HG03025 (cell line): Measurements from ENCODE around the gene PDIA3.
"Not testable (repeated sequence)": the region's sequence is repeated elsewhere in the genome, so short reads cannot be mapped to it uniquely, and the experiment has no call there.

ENCODE experiments used
- ATAC-seq: cut with Tn5 transposase; IDR thresholded peaks from one replicate; pipeline ENCODE4 v1.9.1; 2021; ENCODE audit warnings: mild to moderate bottlenecking, moderate library complexity; ENCODE audit not compliant: unreplicated experiment, low FRiP score

The PDIA3 gene

DNA sequence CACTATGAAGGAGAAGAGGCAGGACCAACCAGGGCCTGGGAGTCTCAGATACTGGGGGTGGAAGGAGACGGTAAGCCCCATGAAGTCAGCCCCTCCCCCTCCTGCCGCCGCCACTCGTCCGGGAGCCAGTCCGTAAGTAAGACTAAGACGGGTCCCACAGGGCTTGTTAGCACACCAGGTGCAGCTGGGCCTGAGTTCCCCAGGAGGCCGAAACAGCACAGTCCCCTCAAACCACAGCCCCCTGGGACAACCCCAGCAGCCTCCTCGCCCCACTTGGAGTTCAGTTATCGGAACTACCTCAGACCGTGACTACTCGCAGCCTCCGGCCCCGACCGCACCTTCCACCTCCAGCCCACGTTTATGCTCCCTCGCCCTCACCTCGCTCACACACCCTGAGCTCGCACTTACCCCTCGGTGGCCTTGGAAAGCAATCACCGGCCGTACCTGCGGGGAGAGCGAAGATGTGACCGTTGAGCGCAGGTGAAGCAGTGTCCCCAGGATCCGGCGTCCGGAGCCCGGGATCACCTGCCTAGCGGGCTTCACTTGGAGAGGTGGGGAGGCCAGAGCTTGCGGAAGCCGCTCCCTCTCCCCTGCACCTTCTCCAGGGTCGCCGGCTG is 30.0 kb downstream of the PDIA3 start:
- ATAC-seq: peak; percentile 55

DNA sequence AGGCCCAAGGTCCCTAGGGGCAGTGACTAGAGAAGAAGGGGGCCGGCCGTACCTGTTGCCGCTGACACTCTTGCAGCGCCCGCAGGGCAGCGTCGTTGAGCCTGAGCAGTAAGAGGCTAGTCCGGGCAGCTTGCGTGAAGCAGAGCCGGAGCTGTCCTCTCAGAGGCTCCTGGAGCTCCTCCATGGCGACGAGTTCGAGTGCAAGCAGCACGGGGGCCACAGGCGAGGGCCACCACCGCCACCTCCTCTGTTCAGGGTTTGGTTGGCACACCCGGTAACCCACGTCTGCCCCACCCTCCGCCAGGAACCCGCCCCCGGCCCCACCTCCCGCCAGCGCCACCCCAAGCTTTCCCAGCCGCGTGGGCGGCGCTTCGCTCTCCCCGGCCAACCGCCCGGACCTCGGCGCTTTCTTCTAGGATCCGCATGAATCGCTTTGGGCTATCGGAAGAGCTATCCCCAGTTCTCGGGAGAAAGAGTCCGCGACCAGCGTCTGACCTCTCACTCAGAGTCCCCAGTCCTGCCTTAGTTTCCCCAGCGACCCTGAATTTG is 30.6 kb downstream of the PDIA3 start, which contains the start of gene ELL3:
TSS of gene ELL3 (minus strand) at position 249 of the 549 bp plus-strand sequence. CDS start at position 184, 65 bp downstream.
- ATAC-seq: peak; percentile 36

DNA sequence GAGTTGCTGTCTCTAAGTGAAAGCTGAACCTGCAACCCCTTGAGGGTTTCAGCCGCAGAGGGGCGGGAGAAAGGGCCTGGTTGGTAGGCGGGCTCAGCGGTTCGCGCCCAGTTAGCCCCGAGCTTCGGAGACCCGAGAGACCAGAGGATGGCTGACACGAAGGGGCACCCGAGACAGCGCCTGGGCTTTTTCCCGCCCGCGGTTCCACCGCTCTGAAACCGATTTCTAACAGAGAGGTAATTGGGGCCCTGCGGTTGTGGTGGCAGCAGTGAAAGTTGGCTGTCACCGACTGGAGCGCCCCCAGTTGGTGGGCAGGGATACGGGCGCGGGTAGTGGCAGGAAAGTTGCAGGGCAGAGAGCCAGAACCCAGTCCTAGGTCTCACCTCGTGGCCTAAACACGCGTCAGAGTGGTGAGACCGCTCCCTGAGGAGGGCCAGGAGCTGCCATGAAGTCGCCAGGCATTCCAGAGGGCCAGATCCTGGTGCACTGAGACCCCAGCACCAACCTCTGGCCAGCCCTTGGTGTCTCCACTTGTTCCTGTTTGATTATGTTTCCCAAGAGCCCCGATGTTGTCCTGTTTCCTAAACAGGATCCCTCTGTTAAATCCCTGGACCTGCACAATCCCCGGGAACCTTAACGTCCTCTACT is 31.2 kb downstream of the PDIA3 start:
- ATAC-seq: peak; percentile 54

DNA sequence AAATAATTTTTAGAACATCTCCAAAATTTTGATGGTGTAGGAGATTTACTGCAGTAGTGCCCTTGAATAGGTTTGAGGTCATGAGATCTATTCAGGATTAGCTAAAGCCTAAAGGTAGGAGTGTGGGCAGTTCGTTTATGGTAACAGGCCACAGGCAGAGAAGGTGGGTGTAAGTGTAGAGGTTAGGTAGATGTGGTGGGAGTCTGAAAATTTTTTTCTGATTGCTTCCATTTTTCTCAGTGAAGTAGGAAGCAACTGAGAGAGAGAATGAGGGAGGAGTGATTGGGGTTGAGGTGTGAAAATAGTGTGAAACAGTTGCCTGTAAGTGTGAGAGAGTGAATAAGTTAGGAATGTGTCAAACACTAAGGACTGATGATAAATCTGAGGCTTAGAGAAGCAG is 32.8 kb downstream of the PDIA3 start:
- no peak for ATAC-seq

DNA sequence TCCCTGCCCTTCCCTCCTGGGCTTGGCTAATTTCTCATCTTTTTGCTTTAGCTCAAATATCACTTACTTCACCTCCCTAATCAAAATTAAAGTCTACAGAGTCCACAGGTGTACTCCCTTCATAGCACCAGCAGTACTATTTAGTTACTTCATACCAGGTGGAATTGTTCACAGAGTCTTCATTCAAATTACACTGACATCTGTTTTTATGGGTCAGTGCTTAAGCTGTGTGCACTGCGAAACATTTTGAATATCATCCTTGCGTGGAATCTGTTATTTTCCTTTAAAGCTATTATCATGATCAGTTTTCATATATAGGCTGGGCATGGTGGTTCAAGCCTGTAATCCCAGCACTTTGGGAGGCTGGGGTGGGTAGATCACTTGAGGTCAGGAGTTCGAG is 43.2 kb downstream of the PDIA3 start:
- no peak for ATAC-seq

DNA sequence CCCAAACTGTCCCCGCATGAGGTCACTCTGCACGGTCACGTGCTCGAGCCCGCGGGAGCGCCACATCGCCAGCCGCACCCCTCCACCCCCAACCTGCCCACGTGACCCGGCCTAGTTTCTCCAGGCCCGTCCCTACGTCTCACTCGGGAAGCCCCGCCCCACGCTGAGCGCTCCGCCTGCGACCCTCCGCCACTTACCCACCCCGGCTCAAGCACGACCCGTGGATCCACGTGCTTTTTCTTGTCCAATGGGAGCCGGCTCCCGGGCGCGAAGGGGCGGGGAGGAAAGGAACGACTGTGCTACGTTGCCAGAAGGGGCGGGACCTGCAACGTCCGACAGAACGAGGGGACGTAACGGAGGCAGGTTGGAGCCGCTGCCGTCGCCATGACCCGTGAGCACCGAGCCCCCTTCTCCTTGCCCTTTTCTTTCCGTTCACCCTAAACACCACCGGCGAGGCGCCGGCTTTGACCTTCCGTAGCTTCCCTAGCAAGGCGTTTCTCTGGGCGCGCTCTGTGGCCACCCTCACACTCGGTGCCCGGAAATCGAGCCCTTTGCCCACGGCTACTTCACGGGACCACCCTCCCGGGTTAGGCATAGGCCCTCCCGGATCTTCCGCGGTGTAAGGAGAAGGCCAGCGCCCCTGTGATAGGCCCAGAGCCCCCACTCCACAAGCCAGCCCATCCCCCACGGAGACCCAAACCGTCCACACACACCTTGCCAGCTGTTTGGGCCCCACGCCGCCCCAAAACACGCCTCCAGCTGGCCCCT is 45.9 kb downstream of the PDIA3 start, which contains the start of gene SERF2:
TSS of gene SERF2 (plus strand) at position 328 of the 768 bp plus-strand sequence. CDS start at position 385, 57 bp downstream.
- peak; percentile 85 for ATAC-seq

DNA sequence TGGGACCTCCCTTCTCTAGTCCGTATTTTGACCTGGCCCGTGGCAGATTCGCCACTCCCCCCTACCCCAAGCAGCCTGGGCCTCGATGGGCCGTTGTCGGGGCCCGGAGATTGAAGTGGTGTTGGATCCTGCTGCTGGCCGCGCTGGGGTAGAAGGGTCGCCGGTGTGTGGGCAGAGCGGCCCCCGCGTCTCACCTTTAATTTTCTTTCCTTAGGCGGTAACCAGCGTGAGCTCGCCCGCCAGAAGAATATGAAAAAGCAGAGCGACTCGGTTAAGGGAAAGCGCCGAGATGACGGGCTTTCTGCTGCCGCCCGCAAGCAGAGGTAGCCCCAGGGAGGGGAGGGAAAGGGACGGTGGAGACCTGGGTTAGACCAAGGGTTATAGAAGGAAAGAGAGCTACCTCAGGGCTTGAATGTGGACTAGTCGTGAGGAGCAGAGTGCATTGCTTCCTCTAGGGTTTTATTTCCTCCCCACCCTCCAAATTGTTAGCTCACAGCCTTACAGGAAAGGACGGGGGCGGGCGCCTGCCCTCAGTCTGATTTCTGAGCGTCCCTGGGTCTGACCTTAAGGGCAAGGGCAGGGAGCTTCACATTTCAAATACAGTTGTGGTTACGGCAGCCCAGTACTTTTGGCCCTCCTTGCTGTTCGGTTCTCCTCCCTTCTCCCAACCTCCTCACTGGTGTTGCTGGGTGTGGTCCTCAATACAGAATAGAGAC is 46.7 kb downstream of the PDIA3 start:
- ATAC-seq: no peak

DNA sequence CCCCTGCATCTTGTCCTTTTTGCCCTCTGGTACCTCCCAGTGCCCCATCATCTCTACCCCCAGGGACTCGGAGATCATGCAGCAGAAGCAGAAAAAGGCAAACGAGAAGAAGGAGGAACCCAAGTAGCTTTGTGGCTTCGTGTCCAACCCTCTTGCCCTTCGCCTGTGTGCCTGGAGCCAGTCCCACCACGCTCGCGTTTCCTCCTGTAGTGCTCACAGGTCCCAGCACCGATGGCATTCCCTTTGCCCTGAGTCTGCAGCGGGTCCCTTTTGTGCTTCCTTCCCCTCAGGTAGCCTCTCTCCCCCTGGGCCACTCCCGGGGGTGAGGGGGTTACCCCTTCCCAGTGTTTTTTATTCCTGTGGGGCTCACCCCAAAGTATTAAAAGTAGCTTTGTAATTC is 47.4 kb downstream of the PDIA3 start:
- ATAC-seq: no peak

DNA sequence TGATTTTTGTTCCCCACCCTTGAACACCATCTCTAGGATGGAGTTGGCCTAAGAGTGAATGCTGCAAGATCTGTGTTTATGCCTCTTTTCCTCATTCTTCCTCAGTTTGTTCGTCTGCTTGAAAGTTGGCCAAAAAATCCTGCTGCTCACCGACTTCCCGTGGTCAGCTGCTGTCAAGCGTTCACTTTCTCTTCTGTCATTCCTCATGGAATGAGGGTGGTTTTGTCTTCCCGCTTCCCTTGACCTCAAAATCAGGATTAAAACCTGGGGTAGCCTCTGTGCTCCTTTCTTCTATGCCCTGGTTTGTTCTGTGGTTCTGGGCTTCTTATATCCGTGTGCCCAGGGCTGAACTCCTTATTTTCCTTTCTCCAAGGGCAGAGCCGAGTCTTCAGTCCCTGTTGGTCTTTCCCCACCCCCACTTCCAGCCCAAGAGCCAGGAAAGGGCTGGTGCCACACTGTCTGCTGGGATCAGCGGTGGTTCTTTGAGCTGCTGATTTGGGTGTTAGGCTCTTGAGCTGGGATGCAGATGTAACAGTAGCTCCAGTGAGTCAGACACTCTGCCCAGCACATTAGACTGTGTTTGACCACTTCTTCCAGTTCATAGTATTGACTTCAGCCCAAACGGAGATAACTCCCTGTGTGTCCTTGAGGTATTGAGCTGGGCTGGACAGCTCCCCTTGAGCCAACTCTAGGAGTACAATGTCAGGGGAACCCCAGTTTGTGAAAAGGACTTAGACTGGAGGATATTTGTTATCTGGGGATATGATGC is 48.2 kb downstream of the PDIA3 start:
- no peak for ATAC-seq

DNA sequence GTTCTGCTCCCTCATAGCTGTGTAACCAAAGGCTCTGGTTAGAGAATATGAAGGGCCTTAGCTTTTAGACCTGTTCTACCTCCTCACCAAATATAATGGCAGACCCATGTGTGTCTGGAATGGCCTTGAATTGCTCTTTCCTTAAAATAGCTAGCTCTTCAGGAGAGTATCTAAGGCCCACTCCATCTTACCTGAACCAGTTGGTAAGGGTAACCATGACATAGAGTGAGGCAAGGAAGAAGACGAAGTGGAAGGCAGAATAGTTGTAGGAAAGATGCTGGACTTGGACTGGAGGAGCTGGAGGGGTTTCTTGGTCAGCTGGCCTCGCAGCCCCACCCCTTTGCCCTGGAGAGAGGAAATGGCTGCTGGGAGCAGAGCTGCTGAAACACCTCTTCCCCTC is 49.0 kb downstream of the PDIA3 start:
- ATAC-seq: no peak

DNA sequence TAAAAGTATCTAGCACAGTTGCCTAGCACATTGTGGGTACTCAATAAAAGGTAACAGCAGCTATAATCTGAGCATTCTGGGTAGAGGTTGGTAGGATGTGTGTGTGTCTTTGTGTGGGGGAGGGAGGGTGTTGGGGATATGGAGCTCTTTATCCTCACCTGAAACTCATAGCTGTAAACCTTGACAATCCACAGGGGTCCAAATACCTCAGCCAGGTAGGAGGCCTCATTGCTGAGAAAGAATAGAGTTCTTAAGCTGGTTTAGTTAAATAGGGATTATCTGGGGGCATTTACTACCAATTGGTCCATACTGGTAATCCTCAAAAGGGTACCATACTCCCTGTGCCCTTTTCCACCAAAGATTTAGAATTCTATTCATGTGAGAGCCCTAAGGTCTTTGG is 49.8 kb downstream of the PDIA3 start:
- ATAC-seq: no peak

DNA sequence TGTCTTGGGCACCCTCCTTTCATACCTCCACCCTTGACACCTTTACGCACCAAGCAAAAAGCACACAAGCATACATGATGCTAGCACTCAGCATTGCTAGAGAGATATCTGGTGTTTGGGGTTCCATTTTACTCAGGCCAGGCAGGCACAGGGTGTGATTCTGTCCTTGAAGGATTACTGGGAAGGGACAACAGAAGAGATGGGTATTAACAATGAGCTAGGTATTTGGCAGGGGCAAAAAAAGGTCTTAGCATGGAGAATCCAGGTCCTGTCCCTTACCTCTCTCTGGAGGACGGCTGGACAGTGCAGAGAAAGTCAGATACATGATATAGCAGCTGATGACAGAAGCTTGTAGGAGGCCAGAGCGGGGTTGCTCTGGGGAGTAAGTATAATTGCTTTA is 50.3 kb downstream of the PDIA3 start:
- no peak for ATAC-seq

DNA sequence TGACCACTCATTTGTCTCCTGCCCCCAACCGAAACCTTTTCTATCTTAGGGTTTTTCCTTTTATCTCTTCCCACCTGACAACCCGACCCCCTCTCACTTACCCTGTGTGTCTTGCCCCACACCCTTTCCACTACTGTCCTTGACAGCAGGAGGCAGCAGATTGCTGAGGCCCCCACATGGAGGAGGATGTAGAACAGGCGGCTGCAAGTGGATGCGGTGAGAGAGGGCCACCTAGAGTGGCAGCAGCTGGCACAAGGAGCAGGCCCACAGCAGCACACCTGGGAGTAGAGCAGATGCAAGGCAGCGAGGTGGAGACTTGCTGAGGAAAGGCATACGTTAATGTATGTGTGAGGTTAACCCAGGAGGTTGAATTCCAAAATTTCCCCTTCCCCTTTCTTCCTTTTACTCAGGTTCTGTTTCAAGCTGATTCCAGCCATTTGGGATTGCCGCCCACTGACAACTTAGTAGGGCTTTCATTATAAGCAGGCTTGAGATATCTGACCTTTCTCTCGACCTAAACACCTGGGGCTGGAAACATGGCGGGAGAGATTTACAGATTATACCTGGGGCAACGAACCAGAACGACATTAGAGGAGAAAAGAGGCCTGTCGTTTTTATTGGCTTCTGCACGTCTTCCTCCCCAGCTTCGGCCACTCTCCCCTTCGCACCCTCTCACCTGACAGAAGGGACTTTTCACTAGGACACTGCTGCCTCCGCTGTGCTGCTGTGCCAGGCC is 53.1 kb downstream of the PDIA3 start:
- no peak for ATAC-seq

DNA sequence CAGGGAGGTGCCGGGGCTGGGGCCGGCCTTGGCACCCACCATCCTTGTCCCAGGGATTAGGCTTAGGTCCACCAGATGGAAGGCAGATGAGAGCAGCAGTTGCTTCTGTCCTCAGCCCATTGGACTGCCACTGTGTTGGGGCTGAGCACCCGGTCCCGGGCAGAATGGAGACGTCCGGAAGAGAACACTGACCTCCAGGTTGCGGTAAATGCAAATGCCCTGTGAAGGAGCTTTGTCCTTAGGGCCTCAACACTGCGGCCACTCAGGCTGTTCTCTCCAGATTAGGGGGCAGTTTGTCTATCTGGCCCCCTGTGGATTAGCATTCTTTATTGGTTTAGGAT is 53.7 kb downstream of the PDIA3 start, which contains the start of gene SERINC4:
TSS of gene SERINC4 (minus strand) at position 276 of the 341 bp plus-strand sequence. CDS start at position 42, 234 bp downstream.
- ATAC-seq: no peak

DNA sequence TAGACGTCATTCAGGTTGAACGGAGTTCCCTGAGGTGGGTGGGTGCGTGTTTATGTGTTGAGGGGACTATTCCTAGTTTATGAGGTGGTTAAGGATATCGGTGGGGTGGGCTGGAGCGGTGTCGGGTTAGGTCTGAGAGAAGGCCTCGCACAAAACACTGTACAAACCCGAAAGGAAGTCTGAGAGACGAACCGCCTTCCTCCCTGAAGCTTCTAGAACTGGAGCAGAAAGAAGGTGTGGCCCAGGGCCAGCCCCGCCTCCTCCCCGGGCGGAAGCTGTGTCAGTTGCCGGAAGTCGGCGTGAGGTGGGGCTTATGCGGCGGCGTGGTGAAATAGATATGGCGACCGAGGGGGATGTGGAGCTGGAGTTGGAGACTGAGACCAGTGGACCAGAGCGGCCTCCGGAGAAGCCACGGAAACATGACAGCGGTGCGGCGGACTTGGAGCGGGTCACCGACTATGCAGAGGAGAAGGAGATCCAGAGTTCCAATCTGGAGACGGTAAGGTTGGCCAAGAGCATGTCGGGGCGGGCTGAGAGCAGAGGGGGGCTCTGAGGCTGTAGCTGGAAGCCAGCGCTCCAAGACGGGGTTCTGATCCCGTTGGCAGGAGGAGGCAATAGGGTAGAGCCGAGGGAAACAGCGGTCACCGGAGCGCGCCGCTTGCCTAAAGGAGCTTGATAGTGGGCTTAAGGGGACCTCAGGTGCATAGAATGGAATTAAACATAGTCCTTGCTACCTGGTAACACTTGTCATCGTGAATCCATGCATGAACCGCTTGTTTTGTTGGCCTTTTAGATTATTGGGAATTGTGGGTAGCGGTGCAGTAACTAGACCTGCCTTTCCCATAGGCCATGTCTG is 54.3 kb downstream of the PDIA3 start, which contains the start of gene HYPK:
TSS of gene HYPK (plus strand) at position 314 of the 856 bp plus-strand sequence. CDS start at position 338, 24 bp downstream.
- peak; percentile 82 for ATAC-seq

DNA sequence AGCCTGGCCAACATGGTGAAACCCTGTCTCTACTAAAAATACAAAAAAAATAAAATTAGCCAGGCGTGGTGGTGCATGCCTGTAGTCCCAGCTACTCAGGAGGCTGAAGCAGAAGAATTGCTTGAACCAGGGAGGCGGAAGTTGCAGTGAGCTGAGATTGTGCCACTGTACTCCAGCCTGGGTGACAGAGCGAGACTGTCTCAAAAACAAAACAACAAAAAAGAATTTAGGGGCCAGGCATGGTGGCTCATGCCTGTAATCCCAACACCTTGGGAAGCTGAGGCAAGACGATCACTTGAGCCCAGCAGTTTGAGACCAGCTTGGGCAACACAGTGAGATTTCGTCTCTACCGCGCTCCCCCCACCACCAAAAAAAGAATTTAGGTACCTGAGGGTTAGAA is 56.4 kb downstream of the PDIA3 start:
- not testable (repeated sequence) for ATAC-seq

DNA sequence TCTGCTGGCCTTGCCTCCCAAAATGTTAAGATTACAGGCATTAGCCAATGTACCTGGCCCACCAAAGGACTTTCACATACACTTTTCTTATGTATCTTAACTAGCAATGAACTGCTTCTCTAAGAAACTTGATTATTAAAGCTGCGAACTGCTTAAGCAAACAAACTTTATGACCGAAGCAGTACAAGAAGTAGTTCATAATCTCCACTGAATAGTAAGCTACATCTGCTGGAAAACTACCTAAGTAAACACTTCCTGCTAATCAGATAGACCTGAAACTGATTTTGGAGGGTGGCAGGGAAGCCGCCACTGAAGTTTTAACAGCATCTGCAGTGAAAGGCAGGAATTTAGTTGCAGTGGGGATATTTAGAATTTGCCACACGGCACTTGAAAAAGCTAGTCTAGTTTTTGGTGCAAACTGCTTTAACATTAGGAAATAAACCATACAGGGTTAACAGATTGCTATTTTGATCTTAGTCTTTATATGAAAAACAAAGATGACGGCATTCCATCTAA is 62.3 kb downstream of the PDIA3 start:
- no peak for ATAC-seq
